Thyroid gland (tissue), 4 donors: Measurements from ENCODE around the gene OR1N2. TPM values are rescaled to one million over a fixed set of nuclear protein-coding genes. Genes with fewer than 3 reads are reported as not detected.

Experiments
- DNase-seq, 2 donors: peaks; one replicate each; pipeline ENCODE4 v3.0.0-alpha.2; 2019
- H3K27ac ChIP-seq, 3 donors: fragments of 200-600 bp; sonication (generic); 1 replicate in 2 of 3; 2 replicates in 1 of 3; pipeline ENCODE4 v1.5.1; 2016 to 2019; ENCODE audit warnings: mild to moderate bottlenecking in 1 of 3, moderate library complexity in 1 of 3
- H3K27me3 ChIP-seq: fragments of 200-600 bp; sonication (generic); one replicate; pipeline ENCODE4 v1.5.1; 2019
- H3K36me3 ChIP-seq, 2 donors: fragments of 200-600 bp; sonication (generic); one replicate each; pipeline ENCODE4 v1.5.1; 2016 to 2019
- H3K4me1 ChIP-seq, 2 donors: fragments of 200-600 bp; sonication (generic); one replicate each; pipeline ENCODE4 v1.5.1; 2017 to 2019
- H3K4me3 ChIP-seq, 3 donors: fragments of 200-600 bp; sonication (generic); replicated peaks in 1 of 3; 1 replicate in 2 of 3; 2 replicates in 1 of 3; pipeline ENCODE4 v1.5.1; 2016; ENCODE audit warnings: mild to moderate bottlenecking in 1 of 3
- H3K9me3 ChIP-seq: fragments of 200-600 bp; sonication (generic); one replicate; pipeline ENCODE4 v1.5.1; 2017
- POLR2A ChIP-seq, 2 donors: fragments of 450-650 bp; IDR thresholded peaks; one replicate each; pipeline ENCODE4 v1.6.1; 2017; ENCODE audit warnings: antibody characterized with exemption in 2 of 2, mild to moderate bottlenecking in 2 of 2, moderate library complexity in 1 of 2
- WGBS, 2 donors: methylation state at CpG; one replicate each; pipeline ENCODE4 v1.1.5; 2017; 5-methylcytosine and 5-hydroxymethylcytosine counted together
- intact Hi-C: fragments of 100-400 bp; cut with DNase I; formaldehyde crosslinking; loops from one replicate; pipeline ENCODE4 v1.15.1; 2023
- total RNA-seq, 4 donors: library from RNA; depleted of rRNA; stranded (reverse); fragments of >200 nt; gene quantifications; one replicate each; pipeline ENCODE4 v1.2.3, GENCODE V29; 2016
- TF ChIP-seq, protein P1 (sequence below), 6 experiments: fragments of 200-600 bp in 3 of 6; fragments of 450-650 bp in 3 of 6; sonication (generic) in 3 of 6; IDR thresholded peaks; one replicate each; pipeline ENCODE4 v1.5.1; 2016 to 2019; ENCODE audit warnings: antibody characterized with exemption in 6 of 6, mild to moderate bottlenecking in 2 of 6, inconsistent platforms in 1 of 6, moderate library complexity in 1 of 6

The OR1N2 gene
- total RNA-seq, 4 donors from 2014 or later: not detected

DNA sequence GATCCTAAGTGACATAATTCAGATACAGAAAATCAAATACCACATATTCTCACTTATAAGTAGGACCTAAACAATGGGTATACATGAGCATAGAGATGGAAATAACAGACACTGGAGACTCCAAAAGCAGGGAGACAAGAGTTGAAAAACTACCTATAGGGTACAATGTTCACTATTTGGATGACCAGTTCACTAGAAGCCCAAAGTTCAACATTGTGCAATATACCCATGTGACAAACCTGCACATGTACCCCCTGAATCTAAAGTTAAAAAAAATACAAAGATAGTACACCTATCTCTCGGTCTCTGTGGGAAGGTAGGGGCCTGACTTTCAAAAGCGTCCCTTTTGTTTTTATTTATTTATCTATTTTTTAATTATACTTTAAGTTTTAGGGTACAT lies 14.2 kb upstream of the OR1N2 start:
- WGBS, 2 donors: 70 to 77% methylated on average over 2 of the region's 2 CpGs

DNA sequence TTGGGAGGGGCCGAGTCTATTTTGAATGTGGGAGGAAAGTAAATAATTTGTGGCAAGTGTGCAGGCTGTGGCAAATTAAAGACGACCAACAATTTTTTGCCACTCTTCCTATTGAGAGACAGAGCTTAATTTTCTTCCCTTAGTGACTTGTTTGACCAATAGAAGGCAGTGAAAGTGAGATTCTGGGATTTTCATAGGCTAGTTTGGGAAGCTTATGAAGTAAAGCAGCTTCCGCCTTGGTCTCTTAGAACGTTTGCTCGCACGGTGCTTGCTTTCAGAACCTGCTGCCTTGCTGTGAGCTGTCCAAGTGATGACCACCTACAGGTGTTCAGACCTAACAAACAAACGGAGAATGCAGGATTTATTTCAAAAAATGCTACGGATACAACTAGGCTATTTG lies 6.7 kb upstream of the OR1N2 start:
- Histone ChIP-seq H3K4me1 (no peaks in the 10 kb centered on the region), H3K4me3 (no peak overlapping the region), H3K36me3 (no peaks in the 10 kb centered on the region), H3K27ac (no peak overlapping the region), H3K27me3 (no peaks in the 10 kb centered on the region), H3K9me3 (no peaks in the 10 kb centered on the region)
- WGBS, 2 donors: 53 to 67% methylated on average over 8 of the region's 8 CpGs
- intact Hi-C loops: no loop called here
- TF ChIP-seq, protein P1, sequence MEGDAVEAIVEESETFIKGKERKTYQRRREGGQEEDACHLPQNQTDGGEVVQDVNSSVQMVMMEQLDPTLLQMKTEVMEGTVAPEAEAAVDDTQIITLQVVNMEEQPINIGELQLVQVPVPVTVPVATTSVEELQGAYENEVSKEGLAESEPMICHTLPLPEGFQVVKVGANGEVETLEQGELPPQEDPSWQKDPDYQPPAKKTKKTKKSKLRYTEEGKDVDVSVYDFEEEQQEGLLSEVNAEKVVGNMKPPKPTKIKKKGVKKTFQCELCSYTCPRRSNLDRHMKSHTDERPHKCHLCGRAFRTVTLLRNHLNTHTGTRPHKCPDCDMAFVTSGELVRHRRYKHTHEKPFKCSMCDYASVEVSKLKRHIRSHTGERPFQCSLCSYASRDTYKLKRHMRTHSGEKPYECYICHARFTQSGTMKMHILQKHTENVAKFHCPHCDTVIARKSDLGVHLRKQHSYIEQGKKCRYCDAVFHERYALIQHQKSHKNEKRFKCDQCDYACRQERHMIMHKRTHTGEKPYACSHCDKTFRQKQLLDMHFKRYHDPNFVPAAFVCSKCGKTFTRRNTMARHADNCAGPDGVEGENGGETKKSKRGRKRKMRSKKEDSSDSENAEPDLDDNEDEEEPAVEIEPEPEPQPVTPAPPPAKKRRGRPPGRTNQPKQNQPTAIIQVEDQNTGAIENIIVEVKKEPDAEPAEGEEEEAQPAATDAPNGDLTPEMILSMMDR (IDR thresholded peaks at IDR 0.05): no peak
- no peak for TF ChIP-seq POLR2A (IDR thresholded peaks at IDR 0.05)
- DNase-seq: no peak

More for the DNA sequence above, 14.2 kb upstream of the OR1N2 start:
- DNase-seq: no peak
- TF ChIP-seq, protein P1 (IDR thresholded peaks at IDR 0.05): no peak
- no peak for TF ChIP-seq POLR2A (IDR thresholded peaks at IDR 0.05)
- no peaks in the 10 kb centered on the region for H3K9me3 ChIP-seq
- no peak overlapping the region for H3K27ac ChIP-seq
- H3K36me3 ChIP-seq: no peaks in the 10 kb centered on the region
- H3K27me3 ChIP-seq: no peaks in the 10 kb centered on the region
- no peak overlapping the region for H3K4me3 ChIP-seq
- no peaks in the 10 kb centered on the region for H3K4me1 ChIP-seq
- intact Hi-C loops: no loop called here

DNA sequence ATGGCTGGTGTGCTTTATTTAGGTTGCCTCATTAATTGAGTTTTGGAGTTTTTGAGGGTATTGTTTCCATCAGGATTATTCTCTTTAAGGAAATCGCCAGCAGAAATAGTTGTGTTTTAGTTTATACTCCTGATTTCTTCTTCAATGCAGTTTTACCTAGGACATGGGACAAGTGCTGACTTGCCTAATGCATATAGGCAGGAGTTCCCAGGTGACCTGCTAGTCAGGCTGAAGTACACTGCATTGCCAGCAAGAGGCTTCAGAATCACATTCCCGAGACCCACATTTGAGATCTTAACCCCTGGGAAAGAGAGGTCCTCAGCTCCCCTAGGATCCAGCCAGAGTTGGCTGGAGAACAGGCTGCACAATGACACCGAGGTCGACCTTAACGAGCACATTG lies 1.5 kb upstream of the OR1N2 start:
- Histone ChIP-seq H3K4me3 (no peak overlapping the region), H3K4me1 (no peaks in the 10 kb centered on the region), H3K27me3 (no peaks in the 10 kb centered on the region), H3K27ac (no peak overlapping the region), H3K36me3 (no peaks in the 10 kb centered on the region), H3K9me3 (no peaks in the 10 kb centered on the region)
- intact Hi-C loops: no loop called here
- TF ChIP-seq, protein P1 (IDR thresholded peaks at IDR 0.05): no peak
- no peak for DNase-seq
- 49 to 75% methylated on average over 5 of the region's 5 CpGs for WGBS, 2 donors

DNA sequence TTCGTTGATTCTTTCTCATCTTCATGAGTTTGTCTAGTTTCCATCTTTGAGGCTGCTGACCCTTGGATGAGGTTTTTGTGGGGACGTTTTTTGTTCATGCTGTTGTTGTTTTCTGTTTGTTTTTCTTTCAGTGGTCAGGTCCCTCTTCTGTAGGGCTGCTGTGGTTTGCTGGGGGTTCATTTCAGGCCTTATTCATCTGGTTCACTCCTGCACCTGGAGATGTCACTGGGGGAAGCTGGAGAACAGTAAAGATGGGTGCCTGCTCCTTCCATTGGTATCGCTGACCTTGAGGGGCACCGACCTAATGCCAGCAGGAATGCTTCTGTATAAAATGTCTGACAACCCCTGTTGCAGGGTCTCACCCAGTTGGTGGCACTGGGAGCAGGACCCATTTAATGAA lies 8.5 kb downstream of the OR1N2 start:
- Histone ChIP-seq H3K9me3 (no peaks in the 10 kb centered on the region), H3K4me1 (no peaks in the 10 kb centered on the region), H3K27me3 (no peaks in the 10 kb centered on the region), H3K4me3 (no peak overlapping the region), H3K27ac (no peak overlapping the region), H3K36me3 (no peaks in the 10 kb centered on the region)
- TF ChIP-seq POLR2A (IDR thresholded peaks at IDR 0.05): no peak
- TF ChIP-seq, protein P1 (IDR thresholded peaks at IDR 0.05): no peak
- intact Hi-C loops: no loop called here
- 85 to 86% methylated on average over 4 of the region's 4 CpGs for WGBS, 2 donors
- no peak for DNase-seq

DNA sequence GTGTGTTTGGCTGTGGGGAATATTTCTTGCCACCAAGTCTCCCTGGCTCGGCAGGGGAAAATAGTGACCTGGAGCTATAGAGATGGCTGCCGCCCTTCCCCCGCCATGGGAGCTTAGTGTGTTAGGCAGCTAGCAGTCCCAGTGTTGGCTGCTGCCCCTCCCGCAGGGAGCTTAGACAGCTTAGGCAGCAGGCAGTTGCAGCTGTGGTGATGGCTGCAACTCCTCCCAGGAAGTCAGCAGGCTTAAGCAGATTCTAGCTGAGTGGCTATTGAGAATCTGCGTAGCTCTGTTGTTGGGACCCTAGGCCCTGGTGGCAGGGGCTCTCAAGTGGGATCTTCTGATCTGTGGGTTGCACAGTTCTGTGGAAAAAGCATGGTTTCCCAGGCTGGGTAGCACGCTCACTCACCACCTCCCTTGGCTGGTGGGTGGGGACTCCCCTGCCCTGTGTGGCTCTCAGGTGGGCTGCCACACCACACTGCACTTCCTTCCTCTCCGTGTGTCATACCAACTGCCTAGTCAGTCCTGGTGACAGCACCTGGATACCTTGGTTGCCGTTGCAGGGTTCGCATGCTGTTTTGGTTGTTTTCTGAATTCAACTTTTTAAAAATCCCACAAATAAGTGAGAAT lies 9.3 kb downstream of the OR1N2 start:
- no peaks in the 10 kb centered on the region for H3K4me1 ChIP-seq
- no peaks in the 10 kb centered on the region for H3K27me3 ChIP-seq
- H3K4me3 ChIP-seq: no peak overlapping the region
- H3K9me3 ChIP-seq: no peaks in the 10 kb centered on the region
- H3K36me3 ChIP-seq: no peaks in the 10 kb centered on the region
- WGBS, 2 donors: 43 to 48% methylated on average over 8 of the region's 9 CpGs
- no peak for DNase-seq
- TF ChIP-seq POLR2A (IDR thresholded peaks at IDR 0.05): no peak
- TF ChIP-seq, protein P1 (IDR thresholded peaks at IDR 0.05): no peak
- intact Hi-C loops: no loop called here
- no peak overlapping the region for H3K27ac ChIP-seq
